Left renal cortex interstitium (tissue), 4 donors: ENCODE data around the gene CUEDC1. TPM values are rescaled to one million over a fixed set of nuclear protein-coding genes. Genes with fewer than 3 reads are reported as not detected.
A peak's percentile ranks its signal among the peaks of the same experiment; 100 is the strongest.
"Not testable (repeated sequence)": the region's sequence is repeated elsewhere in the genome, so short reads cannot be mapped to it uniquely, and the experiment has no call there.

ENCODE experiments used
- DNase-seq, 4 donors: peaks; one replicate each; pipeline ENCODE4 v3.0.0-alpha.2; 2013; ENCODE audit warnings: low read depth in 4 of 4, low spot score in 2 of 4, missing footprints in 1 of 4
- polyA plus RNA-seq, 4 donors: library from polyadenylated mRNA; unstranded; fragments of 120-200 nt; gene quantifications; one replicate each; pipeline ENCODE4 v1.2.1, GENCODE V29; 2013; ENCODE audit not compliant: insufficient read length in 4 of 4

CUEDC1 gene
- polyA plus RNA-seq, 4 donors = 42.9 to 58.7 (median 52.2) TPM

DNA sequence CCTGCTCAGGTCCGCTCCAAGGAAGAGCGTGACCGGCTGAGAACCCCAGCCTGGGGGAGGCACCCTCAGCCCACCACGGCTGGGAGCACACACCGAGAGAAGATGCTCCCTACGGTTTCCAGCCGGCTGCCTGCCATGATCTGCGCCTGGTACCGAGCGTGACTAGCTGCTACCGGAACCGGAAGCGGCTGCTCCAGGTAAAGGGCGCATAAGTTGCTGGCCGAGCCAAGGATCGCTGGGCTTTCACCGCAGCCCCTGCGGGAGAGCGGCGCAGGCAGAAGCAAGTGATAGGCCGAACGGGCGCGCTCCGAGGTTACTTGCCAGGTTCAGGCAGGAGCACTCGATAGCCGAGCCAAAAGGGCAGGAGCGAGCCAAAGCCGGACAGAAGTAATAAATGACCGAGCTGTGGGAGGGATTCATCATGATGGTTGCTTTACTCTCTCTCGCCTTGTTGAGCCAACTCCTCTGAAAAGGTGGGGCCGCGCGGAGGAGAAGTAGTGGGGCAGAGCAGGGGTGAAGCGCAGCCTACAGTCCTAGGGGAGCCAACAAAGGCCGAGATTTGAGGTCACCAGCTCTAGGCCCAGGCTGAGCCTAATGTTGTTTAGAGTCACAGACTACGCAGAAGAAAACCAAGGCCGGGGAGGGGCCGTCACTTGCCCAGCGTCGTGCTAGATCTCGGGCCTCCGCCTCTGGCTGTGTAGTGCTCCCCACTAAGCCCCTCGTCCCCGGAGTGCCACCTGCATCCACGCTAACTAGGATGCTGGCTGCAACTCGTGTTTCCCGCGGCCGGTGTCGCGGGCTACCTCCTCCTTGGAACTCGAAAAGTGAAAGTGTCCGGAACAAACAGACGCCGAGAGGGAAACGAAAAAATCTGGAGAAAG lies 105.1 kb downstream of the CUEDC1 start, which contains the start of gene MRPS23:
Gene MRPS23, minus strand, starts transcription at position 171 of the 881 bp plus-strand sequence. Its CDS starts 34 bp downstream, at position 137.
- DNase-seq = peak; percentile 85 to 97 (median 94)

DNA sequence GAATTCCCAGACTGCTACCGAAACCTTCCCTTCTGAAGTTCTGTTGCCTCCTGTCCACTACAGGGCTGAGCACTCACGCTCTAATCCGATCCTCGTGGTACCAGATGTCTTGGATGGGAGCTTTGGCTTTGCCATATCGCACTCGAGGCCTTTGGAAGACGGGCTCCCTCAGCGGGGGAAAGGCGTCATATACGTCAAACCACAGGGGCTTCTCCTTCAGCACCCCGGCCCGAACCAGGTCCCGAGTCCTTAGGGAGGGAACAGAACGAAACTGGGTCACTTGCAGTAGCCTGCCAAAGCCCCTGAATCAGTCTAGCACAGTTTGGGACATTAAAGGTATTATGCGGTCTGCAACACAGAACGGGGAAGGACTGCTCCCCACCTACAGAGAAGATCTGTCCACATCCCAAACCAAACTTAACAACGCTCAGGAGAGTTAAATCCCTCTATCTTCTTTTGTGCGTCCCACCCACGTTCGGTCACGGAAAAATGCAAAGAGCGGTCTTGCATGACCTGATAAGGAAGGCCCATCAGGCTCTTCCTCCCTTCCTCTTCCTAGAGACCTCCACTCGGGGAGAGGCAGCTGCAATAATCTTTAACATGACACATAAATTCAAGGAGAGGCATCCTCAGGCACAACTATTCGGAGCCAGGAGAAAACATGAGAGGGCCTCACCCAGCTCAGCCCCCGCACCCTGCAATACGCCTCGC lies 105.9 kb downstream of the CUEDC1 start:
- DNase-seq = no peak

DNA sequence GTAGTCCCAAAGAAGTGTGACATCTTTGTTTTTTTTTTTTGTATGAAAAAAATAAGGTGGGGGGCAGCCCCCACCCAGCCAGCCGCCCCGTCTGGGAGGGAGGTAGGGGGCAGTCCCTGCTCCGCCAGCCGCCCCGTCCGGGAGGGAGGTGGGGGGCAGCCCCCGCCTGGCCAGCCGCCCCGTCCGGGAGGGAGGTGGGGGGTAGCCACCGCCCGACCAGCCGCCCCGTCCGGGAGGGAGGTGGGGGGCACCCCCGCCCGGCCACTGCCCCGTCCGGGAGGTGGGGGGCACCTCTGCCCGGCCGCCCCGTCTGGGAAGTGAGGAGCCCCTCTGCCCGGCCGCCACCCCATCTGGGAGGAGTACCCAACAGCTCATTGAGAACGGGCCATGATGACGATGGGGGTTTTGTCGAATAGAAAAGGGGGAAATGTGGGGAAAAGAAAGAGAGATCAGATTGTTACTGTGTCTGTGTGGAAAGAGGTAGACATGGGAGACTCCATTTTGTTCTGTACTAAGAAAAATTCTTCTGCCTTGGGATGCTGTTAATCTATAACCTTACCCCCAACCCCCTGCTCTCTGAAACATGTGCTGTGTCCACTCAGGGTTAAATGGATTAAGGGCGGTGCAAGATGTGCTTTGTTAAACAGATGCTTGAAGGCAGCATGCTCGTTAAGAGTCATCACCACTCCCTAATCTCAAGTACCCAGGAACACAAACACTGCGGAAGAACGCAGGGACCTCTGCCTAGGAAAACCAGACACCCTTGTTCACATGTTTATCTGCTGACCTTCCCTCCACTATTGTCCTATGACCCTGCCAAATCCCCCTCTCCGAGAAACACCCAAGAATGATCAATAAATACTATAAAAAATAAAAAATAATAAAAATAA lies 108.9 kb downstream of the CUEDC1 start:
- not testable (repeated sequence) for DNase-seq

DNA sequence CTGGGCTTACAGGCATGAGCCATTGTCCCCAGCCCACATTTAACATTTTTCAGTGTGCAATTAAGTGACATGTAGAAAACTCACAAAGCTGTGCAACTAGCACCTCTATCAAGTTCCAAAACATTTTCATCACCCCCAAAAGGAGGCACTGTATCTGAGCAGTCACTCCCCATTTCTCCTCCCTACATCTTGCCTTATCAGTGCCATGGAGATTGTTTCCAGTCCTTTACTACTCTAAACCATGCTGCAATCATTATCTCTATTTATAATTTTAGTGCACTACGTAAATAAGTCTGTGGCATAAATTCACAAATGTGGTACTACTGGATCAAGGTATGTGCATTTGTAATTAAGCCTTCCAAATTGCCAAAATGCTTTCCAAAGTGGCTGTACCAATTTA lies 112.9 kb downstream of the CUEDC1 start:
- DNase-seq = no peak

DNA sequence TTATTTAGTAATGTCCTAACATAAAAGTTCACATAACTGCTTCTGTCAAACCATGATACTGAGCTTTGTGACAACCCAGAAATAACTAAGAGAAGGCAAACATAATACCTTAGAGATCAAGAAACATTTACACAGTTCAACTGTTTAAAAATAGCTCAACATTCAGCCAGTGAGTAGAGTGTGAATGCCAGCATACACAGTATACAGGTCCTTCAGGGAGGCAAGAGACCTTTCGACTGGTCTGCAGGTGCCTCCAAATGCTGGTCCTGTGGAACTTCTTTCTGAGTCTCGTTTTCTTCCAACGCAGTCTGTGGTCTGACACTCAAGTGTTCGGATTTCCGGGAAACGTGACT lies 115.7 kb downstream of the CUEDC1 start:
- no peak for DNase-seq

DNA sequence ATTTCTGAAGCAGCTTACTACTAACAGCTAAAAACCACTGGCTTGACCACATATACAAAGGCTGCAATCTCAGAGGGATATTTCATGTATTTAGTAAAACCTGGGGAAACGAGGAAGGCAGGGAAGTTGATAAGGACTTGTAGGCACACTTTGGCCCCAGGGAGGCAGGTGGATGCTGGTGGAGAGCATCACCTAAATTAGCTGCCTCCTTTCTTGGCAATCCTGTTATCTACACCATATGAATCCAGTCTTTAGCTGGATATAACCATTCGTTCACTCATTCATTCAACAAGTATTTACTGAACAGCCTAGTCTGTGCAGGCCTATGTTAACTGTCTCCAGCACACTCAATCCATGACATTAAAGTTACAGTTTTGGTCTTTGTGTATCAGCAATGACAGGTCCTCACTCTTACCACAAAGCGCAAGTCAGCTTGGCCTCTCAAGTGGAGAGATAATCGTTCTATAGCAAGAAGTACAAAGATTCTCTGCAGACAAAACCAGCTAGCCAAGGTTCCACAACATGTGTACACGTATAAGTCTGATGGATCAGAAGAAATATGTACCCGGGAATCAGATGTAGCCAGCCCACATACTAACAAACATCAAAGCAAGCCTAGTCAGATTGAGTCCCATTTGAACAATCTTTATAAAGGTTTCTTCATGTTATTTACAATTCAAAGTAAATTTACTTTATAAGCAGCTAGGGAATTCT lies 116.2 kb downstream of the CUEDC1 start:
- no peak for DNase-seq

DNA sequence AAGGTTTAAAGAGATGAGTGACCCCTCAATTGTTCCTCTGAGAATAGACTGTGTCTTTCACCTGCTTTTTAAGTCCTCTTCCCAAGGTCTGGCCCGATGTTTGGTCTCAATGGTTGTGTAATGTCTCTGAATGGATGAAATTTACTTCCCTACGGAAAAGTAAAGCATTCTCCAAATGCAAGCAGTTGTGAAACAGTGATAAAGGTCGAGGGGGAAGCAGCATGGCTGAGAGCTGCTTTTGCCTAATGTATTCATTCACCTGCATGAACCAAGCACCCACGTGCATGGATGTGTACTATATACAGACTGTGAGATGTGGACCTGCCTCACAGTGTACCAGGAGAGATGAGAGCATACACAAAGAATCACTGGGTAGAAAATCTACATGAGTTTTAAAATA lies 116.8 kb downstream of the CUEDC1 start:
- no peak for DNase-seq

DNA sequence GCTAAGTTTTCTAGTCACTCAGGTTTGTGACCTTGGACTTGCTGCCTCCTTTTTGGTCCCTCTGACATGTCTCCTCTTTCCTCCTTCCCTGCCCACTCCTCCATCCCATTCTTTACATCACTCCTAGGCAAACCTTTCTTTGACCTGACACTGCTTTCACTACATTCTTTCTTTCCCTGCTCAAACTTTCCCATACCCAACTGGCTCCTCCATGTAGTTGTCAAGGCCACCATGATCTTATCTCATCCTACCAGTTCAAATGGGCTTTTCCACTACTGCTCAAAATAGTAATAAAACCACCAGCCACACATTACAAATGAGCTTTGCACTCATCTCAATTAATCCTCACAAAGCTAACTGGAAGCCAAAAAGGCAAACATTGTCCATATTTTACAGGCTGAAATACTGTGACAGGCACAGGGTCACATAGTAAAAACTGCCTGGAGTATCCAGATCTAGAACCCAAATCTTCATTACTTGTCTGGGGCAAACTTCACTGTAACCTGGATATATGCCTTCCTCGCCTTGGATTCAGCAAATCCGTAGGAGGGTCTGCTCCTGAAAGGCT lies 119.8 kb downstream of the CUEDC1 start:
- no peak for DNase-seq

DNA sequence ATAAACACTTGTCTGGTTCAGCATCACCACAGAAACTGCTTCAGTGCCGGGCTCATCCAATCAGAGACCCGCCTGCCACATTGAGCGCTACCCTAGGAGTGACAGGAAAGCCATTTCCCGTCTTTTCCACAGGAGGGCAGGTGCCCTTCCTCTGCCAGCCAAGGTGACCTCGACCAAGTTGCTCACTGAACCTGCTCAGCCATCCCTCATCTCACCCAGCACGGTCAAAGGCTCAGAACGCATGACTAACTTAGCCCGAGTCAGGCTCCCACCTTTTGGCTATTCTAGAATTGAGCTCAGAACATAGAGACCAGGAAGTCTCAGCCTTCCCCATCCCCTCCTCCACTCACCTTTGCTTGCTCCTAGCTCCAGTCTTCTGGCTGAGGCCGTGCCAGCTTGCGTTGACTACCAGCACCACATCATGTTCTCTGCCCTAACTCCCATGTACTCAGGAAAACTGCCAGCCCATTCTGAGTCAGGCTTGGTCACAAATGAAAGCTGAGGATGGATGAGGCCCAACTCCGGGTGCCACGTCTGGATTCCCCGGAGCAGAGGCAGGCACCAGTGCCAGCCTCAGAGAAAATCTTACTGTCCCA lies 121.0 kb downstream of the CUEDC1 start:
- no peak for DNase-seq

DNA sequence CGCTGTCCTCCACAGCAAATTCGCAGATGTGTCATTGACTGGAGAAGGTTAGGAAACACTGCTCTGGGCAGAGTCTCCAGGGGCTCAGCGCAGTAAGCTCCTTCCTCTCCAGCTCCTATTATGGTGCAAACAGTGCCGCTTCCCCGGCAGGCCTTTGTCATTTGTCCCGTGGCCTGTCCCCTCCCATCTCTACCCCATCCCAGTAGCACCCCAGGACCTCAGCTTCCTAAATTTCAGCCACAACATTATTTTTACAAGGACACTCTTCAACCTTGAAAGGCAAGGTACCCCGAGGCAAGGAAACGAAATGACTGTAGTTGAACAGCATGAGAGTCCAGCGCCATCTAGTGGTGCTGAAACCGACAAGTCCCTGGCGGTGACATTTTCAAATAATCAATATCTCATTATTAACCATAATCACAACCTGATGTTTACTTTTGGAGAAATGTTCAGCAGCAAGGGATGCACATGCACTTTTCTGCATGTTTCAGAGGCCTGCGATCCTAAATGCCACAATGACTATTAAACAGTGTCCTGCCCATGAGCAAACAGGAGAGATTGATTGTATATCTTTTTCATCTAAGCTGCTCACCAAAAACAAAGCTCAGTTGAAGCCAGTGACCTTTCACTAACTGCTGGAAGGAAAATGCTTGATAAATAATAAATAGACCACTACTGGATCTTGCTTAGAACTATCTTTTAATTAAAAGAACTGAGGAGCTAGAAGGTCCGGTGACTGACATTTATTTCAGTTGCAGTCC lies 121.9 kb downstream of the CUEDC1 start:
- peak in 3 of 4 donors; percentile 51 to 63 (median 61) for DNase-seq

DNA sequence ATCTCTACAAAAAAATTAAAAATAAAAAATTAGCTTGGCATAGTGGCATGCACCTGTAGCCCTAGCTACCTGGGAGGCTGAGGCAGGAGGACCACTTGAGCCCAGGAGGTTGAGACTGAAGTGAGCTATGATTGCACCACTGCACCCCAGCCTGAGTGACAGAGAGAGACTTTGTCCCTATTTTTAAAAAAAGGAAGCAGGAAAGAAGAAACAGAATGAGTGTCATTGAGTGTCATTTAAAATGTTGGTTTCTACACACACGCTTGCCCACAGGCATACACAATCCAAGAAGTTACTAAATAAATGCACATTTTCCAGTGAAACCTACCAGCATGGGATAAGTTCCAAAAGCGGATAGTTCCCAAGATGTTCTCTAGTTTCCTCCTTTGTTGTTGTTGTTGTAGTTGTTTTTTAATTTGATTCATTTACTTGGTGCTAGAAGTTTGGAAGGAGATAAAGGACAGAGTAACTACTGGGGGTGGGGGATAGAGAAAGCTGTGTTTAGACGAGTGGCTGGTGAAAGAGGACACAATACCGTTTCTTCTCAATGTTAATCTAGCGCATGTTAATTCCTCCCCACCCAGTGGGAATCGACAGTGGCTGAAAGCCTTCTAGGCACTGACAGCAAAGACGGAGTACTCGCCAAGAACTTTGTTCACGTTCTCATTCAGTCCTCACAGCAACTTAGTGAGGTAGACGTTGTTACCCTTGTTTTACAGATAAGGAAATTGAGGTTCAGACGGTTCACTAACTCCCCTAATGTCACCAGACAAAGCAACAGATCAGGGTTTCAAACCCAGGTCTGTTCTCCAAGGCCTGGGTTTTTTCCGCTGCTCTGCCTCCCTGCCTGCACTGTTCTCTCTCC lies 122.7 kb downstream of the CUEDC1 start:
- DNase-seq = no peak

DNA sequence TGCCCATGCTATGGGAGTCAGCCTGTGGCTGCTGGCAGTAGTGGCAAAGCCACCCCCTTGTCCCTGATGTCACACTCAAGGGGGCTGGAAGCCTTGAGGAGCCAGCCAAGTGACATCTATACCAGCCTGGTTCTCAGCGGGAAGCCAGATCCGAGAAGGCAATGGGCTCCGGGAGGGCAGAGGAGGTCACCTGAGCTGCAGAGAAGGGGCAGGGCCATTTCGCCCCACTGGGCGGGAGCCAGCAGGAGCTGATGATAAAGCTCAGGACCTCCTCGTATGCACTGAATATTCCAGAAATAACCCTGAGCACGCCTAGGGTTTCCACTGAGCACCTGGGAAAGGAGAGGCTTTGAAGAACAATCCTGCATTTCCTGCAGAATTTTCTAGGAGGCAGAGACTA lies 124.3 kb downstream of the CUEDC1 start:
- DNase-seq = no peak

DNA sequence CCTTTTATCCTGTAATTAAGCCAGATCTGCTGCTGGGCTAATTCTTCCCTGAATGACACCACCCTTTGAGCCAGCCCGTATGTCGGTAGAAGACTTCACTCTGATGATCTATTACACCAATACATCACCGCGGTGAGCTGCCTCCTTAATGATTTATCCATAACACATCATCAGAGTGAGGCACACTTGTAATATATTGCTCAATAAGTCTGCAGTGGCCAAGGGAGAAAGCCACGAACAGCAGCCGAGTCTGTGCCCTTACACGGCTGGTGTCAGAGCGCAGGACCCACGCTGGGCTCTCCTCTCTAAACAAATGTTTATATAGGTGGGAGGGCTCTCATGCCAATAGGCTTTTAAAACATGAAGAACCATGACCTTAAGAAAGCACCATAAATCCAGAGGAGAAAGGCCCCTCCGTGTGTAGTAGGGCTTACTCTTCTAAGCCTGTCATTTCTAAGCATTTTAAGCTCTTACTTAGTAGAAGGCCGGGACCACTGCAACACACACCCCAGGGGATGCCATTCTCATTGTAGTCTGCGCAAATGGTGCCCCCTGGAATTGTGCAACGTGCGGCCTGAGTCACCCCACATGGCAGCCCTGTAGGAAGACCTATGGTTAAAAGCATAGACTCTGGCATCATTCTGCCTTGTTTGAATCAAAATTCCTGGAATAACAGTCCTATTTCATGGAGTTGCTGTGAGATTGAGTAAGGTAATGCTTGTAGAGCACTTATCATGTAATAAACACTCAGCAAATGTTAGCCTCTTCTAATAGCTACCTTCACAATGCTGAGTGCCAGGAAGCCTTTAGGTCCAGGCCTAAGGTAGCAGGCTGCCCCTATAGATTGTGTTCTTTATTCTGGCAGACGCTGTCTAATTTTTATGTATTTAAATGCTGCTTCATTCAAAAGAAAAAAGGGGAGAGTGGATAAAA lies 131.5 kb downstream of the CUEDC1 start:
- no peak for DNase-seq

DNA sequence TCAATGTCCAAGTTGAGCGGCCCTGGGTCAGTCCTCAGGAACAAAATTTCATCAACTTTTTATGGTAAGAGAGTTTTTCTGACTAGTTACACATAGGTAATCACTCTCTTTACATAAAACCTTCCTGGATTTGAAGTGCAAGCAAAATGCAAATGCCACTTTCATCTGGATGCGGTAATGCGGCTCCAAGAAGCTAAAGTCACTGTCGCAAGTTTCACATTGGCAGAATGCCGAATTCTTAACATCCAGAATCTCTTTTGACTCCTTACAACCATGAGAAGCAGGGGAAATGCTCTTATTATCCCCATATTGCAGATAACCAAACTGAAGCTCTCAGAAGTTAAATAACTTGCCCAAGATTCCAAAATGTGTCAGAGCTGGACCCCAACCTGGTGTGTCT lies 135.3 kb downstream of the CUEDC1 start:
- no peak for DNase-seq

DNA sequence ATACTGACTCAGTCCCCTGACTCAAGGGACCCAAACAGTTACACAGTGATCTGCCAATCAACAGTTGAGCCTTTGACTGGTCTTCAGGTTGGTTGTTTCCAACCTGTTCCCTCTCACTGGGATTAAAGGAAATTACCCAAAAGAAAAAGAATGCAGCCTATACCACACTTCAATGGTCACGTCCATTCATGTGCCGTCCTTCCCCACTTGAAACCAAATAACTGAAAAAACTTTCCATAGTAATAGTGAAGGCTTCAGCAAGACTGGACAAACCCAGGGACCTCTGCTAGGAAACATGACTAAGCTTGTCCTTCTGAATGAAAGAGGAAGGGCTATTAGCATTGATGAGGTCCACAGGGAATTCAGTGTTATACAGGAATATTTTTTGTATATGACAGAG lies 135.9 kb downstream of the CUEDC1 start:
- DNase-seq = no peak

DNA sequence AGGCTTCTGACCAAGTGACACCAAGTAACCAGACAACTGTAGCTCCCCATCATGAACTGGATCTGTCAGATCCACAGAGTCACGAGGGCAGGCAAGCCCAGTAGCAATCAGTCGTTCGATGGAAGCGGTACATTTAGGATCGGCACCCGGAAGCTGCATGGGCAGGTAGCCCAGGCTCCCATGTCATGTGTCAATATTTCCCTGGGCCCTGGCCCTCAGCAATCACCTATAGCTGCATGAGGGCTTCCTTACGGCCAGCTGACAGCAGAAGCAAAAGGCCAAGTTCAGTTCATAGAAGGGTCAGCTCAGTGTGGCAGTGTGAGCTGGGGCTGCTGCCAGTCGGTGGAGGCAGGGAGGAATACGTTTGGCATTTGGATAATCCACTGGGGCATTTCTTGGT lies 137.1 kb downstream of the CUEDC1 start:
- DNase-seq = no peak

DNA sequence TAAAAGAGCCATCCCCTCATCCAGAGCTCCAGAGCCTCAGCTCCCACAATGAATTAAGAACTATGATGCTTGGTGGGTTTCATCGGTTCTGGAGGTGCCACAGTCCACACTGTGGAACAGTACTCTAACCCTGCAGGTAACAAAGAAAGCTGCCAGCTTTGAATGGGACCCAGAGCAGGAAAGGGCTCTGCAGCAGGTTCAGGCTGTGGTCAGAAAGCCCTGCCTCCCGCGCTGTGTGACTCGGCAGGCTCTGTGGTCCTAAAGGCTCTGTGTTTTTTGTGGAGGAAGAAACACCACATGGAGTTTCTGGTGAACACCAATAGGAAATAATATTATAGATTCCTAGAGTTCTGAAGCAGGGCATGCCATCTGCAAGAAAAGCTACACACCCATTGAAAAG lies 137.9 kb downstream of the CUEDC1 start:
- DNase-seq = no peak
